ENCODE results near the gene ZNF79. TPM values are rescaled to one million over a fixed set of nuclear protein-coding genes. Genes with fewer than 3 reads are reported as not detected.
A peak's percentile ranks its signal among the peaks of the same experiment; 100 is the strongest.

The ZNF79 gene
- total and polyA plus RNA-seq, 9 of the 15 experiments (the other 6 are each of a cell fraction or from before 2014, with no cell fraction given), result 0.62 to 7.0 (median 4.1) TPM

DNA sequence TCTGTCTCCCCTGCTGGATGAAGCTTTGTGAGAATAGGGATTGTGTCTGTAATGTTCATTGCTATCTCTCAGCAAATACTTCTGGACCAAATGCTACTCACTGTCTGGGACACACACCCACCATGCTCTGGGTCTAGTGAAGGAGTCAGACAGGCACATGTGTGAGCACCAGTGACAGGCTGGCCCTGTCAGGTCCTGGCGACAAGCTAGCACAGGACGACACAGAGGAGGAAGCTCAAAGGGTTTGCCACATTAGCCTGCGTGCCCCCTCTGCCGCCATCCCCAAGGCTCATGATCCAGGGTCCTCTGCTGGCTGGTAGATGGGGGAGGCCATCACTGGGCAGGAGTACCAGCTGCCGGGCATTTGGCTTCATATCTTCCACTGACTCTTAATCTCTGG, 50.4 kb downstream of the ZNF79 start (continued):
- TF ChIP-seq USF2 (CRISPR knock-in tag; IDR thresholded peaks at IDR 0.05) (no peak), CSDE1 (IDR thresholded peaks at IDR 0.05) (no peak)

DNA sequence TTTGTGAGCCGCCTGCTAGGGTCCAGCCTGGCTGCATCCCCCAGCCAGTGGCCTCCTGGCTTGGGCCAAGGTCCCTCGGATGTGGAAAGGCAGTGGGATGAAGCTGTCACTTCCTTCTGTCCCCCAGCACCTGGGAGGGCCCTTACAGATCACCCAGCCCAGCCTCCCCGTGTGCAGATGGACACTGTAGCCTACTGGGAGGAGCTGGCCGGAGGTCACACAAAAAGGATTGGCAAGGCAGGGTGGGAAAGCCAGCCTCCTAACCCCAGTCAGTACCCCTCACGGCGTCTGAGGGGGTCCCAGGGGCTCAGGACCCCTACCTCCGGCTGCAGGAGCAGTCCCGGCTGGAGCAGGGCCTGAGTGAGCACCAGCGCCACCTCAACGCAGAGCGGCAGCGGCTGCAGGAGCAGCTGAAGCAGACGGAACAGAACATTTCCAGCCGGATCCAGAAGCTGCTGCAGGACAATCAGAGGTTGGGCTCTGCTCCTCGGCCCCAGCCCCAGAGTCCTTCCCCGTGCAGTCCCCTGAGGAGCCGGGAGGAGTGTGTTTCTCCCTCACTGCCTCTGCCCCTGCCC, 55.4 kb downstream of the ZNF79 start:
- intact Hi-C loops (cut with micrococcal nuclease) (no loop called here), in situ Hi-C loops (cut with MboI) (no loop called here)
- Histone ChIP-seq H3K4me3 (no peak overlapping the region), H3K4me1 (replicated peaks in 1 of 2; ENCODE audit: control insufficient read depth in 2 of 2, insufficient read depth in 2 of 2, low read length in 2 of 2) (peaks cover 0 to 4% of the 10 kb centered on the region in 2 experiments; a peak in 2 of 5 replicates), H3K9ac (ENCODE audit: insufficient read depth in 1 of 2, low read depth in 2 of 2, low read length in 2 of 2) (peak overlapping the region in 1 of 2 experiments; percentile 2; a peak in 2 of 4 replicates), H3K27me3 (ENCODE audit: control insufficient read depth in 2 of 2, insufficient read depth in 2 of 2, low read length in 2 of 2) (no peaks in the 10 kb centered on the region), H3K79me2 (ENCODE audit: control insufficient read depth, insufficient read depth, low read length) (no peaks in the 10 kb centered on the region), H3K36me3 (ENCODE audit: control insufficient read depth, insufficient read depth, low read length) (peaks cover 26% of the 10 kb centered on the region; the same call in 1 of the 3 replicates), H4K20me1 (replicated peaks; ENCODE audit: control insufficient read depth, insufficient read depth, low read length) (no peaks in the 10 kb centered on the region), H3K9me1 (ENCODE audit: control insufficient read depth, insufficient read depth, low read length) (no peaks in the 10 kb centered on the region), H3K4me2 (ENCODE audit: insufficient read depth, low read length) (no peak overlapping the region), H2AFZ (ENCODE audit: low read depth, low read length) (no peak overlapping the region), H3K27ac (ENCODE audit: extremely low read depth, low read depth, low read length) (no peak overlapping the region), H3K9me3 (replicated peaks; ENCODE audit: control insufficient read depth, insufficient read depth, low read depth, low read length) (no peaks in the 10 kb centered on the region)
- BruUV-seq (replicated peaks), result no TSS peak
- ChIA-PET POLR2A (interaction anchor here (1.5 kb wide), 1 partner anchor 28 kb away, joined by 5 read pairs; the partner anchor contains the start of genes LRSAM1 and RPL12), CTCF (ENCODE audit: low intra/inter-chr PET ratio) (no interaction called here)
- FAIRE-seq, result no peak
- WGBS (ENCODE audit: insufficient coverage, low coverage, missing lambda C conversion rate), result 73% methylated on average over 15 of the region's 17 CpGs
- no peak for ATAC-seq
- DNase-seq (ENCODE audit: extremely low read depth in 1 of 4, low spot score in 3 of 4), result no peak
- no peak for TF ChIP-seq BDP1 (IDR thresholded peaks at IDR 0.05; ENCODE audit: insufficient read depth, insufficient read length)
- TF ChIP-seq, protein P1, sequence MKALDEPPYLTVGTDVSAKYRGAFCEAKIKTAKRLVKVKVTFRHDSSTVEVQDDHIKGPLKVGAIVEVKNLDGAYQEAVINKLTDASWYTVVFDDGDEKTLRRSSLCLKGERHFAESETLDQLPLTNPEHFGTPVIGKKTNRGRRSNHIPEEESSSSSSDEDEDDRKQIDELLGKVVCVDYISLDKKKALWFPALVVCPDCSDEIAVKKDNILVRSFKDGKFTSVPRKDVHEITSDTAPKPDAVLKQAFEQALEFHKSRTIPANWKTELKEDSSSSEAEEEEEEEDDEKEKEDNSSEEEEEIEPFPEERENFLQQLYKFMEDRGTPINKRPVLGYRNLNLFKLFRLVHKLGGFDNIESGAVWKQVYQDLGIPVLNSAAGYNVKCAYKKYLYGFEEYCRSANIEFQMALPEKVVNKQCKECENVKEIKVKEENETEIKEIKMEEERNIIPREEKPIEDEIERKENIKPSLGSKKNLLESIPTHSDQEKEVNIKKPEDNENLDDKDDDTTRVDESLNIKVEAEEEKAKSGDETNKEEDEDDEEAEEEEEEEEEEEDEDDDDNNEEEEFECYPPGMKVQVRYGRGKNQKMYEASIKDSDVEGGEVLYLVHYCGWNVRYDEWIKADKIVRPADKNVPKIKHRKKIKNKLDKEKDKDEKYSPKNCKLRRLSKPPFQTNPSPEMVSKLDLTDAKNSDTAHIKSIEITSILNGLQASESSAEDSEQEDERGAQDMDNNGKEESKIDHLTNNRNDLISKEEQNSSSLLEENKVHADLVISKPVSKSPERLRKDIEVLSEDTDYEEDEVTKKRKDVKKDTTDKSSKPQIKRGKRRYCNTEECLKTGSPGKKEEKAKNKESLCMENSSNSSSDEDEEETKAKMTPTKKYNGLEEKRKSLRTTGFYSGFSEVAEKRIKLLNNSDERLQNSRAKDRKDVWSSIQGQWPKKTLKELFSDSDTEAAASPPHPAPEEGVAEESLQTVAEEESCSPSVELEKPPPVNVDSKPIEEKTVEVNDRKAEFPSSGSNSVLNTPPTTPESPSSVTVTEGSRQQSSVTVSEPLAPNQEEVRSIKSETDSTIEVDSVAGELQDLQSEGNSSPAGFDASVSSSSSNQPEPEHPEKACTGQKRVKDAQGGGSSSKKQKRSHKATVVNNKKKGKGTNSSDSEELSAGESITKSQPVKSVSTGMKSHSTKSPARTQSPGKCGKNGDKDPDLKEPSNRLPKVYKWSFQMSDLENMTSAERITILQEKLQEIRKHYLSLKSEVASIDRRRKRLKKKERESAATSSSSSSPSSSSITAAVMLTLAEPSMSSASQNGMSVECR (CRISPR knock-in tag; IDR thresholded peaks at IDR 0.05), result no peak
- TF ChIP-seq NFIX (CRISPR knock-in tag; IDR thresholded peaks at IDR 0.05; ENCODE audit: low read depth), result no peak
- TF ChIP-seq, protein P2, sequence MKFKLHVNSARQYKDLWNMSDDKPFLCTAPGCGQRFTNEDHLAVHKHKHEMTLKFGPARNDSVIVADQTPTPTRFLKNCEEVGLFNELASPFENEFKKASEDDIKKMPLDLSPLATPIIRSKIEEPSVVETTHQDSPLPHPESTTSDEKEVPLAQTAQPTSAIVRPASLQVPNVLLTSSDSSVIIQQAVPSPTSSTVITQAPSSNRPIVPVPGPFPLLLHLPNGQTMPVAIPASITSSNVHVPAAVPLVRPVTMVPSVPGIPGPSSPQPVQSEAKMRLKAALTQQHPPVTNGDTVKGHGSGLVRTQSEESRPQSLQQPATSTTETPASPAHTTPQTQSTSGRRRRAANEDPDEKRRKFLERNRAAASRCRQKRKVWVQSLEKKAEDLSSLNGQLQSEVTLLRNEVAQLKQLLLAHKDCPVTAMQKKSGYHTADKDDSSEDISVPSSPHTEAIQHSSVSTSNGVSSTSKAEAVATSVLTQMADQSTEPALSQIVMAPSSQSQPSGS (CRISPR knock-in tag; IDR thresholded peaks at IDR 0.05), result no peak
- no peak for TF ChIP-seq BRF1 (IDR thresholded peaks at IDR 0.05; ENCODE audit: borderline replicate concordance, extremely low read depth, insufficient read length)
- no peak for TF ChIP-seq POLR2AphosphoS2 (IDR thresholded peaks at IDR 0.05; ENCODE audit: low read length)
- TF ChIP-seq DIDO1 (tag; IDR thresholded peaks at IDR 0.05; ENCODE audit: low read depth), result no peak
- TF ChIP-seq MXI1 (IDR thresholded peaks at IDR 0.05; ENCODE audit: low read depth, low read length), result no peak
- TF ChIP-seq, protein P3, sequence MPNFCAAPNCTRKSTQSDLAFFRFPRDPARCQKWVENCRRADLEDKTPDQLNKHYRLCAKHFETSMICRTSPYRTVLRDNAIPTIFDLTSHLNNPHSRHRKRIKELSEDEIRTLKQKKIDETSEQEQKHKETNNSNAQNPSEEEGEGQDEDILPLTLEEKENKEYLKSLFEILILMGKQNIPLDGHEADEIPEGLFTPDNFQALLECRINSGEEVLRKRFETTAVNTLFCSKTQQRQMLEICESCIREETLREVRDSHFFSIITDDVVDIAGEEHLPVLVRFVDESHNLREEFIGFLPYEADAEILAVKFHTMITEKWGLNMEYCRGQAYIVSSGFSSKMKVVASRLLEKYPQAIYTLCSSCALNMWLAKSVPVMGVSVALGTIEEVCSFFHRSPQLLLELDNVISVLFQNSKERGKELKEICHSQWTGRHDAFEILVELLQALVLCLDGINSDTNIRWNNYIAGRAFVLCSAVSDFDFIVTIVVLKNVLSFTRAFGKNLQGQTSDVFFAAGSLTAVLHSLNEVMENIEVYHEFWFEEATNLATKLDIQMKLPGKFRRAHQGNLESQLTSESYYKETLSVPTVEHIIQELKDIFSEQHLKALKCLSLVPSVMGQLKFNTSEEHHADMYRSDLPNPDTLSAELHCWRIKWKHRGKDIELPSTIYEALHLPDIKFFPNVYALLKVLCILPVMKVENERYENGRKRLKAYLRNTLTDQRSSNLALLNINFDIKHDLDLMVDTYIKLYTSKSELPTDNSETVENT (CRISPR knock-in tag; IDR thresholded peaks at IDR 0.05), result no peak
- TF ChIP-seq ZSCAN29 (IDR thresholded peaks at IDR 0.05), result no peak
